ENCODE data around the gene SLC18A2. TPM values are rescaled to one million over a fixed set of nuclear protein-coding genes. Genes with fewer than 3 reads are reported as not detected.
"Not testable (repeated sequence)": the region's sequence is repeated elsewhere in the genome, so short reads cannot be mapped to it uniquely, and the experiment has no call there.

SLC18A2 gene
- total RNA-seq (2014; rRNA removed; shearing (Covaris generic)), result 0.02 TPM in 1 of 2 replicates, not detected in the other

GRCh38 chr10:117240621-117241529 is at the start of gene SLC18A2:
SLC18A2 (plus strand) TSS chr10:117241114; CDS start chr10:117241694, 580 bp downstream.
- DNase-seq (ENCODE audit: low spot score), result no peak

DNA sequence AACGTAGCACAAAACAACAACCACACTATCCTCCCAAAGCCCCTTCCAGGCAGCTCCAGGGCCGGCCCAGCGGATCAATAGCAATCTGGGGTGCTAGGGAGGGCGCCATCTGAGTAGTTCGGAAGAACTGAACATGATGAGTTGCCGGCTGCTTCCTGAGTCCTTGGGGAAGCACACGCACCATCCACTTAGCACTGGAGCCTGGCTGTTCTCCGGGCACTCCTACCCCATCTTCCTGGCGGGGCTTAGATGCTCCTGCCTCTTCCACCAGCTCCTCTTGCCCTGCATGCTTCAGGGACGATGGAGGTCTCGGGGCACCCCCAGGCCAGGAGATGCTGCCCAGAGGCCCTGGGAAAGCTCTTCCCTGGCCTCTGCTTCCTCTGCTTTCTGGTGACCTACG is 43.7 kb upstream of the SLC18A2 start, which contains the start of gene KCNK18:
Gene KCNK18 (plus strand): TSS at position 301 of the 400 bp plus-strand sequence. CDS start 0 bp downstream, at position 301.
- no peak for DNase-seq (ENCODE audit: low spot score)

DNA sequence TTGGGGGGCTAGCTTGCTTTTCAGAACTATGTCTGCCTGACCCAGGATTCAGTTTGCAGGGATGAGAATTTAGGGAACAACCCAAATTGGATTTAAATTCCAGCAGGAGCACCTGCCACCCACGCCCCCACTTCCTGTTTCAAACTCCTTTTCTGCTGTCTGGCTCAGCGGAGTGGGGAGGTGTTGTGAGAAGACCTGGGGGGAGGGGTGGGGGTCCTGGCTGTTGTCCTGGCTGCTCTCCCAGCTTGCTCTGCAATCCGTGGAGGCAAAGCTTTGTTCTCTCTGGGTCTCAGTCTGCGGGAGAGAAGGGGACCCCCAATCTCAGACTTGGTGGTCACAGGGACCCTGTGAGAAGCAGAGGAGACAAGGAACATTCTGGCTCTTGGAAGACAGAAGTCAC is 42.8 kb upstream of the SLC18A2 start:
- DNase-seq (ENCODE audit: low spot score), result no peak

GRCh38 chr10:117201826-117202225 is 39.1 kb upstream of the SLC18A2 start:
- DNase-seq (ENCODE audit: low spot score), result no peak

- no peak for DNase-seq (ENCODE audit: low spot score)
These were observed 36.6 kb upstream of the SLC18A2 start for GRCh38 chr10:117204316-117204715.

DNA sequence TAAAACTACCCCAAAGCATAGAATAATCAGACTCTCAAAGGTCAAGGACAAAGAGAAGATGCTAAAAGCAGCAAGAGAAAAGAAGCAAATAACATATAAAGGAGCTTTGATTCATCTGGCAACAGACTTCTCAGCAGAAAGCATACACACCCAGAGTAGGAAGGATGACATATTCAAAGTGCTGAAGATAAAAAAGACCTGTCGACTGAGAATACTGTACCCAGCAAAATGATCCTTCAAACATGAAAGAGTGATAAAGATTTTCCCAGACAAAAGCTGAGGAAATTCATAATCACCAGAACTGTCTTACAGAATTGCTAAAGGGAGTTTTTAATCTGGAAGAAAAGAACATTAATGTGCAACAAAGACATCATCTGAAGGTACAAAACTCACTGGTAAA is 28.7 kb upstream of the SLC18A2 start:
- DNase-seq (ENCODE audit: low spot score), result no peak

- no peak for DNase-seq (ENCODE audit: low spot score)
These were observed 26.5 kb upstream of the SLC18A2 start for GRCh38 chr10:117214401-117214800.

GRCh38 chr10:117215079-117215478 is 25.8 kb upstream of the SLC18A2 start:
- DNase-seq (ENCODE audit: low spot score), result no peak

- no peak for DNase-seq (ENCODE audit: low spot score)
These were observed 24.9 kb upstream of the SLC18A2 start for GRCh38 chr10:117216028-117216427.

GRCh38 chr10:117216611-117217195 is 24.2 kb upstream of the SLC18A2 start:
- DNase-seq (ENCODE audit: low spot score), result peak; percentile 46

GRCh38 chr10:117217196-117217761 is 23.6 kb upstream of the SLC18A2 start:
- DNase-seq (ENCODE audit: low spot score), result no peak

DNA sequence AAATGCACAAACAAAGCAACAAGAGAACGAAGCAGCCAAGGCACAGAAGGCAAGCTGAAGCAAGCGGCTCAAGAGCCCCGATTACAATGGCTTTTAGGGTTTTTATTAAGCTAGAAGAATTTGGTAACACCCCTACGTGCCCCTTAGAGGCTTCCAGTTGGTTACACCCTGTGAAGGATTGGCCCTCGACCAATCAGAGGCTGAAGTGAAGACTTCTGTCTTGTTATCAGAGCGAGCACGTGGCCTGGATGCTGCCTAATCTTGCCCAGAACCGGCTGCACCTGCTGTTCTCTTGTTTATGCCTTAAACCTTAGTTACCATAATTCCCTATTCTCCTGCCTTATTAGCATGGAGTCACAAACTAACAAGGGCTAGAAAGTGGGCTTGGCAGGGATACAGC is 22.3 kb upstream of the SLC18A2 start:
- no peak for DNase-seq (ENCODE audit: low spot score)

DNA sequence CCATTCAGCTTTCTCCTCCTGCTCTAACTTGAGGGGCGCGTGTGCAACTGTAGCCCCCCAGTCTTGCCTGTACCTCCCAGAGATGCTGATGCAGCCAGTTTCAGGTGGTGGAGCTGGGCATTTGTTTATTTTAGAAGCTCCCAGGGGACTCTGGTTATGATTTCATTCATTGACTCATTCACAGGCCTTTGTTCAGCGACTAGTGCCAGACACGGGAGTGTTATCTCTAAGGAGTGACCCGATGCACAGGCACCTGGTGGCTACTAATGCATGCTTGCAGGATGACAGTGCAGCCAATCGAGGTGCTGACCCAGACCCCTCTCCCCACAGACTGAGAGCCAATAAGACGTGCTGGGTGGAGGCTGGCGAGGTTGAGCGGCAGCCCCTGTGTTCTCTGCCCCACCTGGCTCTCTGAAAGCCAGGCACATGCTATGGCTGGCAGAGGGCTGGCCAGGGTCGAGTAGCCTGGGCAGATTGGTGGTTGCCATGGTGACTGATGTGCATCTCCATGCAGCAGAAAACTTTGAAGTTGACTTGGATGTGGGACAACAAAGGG is 19.7 kb upstream of the SLC18A2 start:
- DNase-seq (ENCODE audit: low spot score), result peak; percentile 63

- DNase-seq (ENCODE audit: low spot score), result no peak
These were observed 18.4 kb upstream of the SLC18A2 start for GRCh38 chr10:117222552-117222951.

DNA sequence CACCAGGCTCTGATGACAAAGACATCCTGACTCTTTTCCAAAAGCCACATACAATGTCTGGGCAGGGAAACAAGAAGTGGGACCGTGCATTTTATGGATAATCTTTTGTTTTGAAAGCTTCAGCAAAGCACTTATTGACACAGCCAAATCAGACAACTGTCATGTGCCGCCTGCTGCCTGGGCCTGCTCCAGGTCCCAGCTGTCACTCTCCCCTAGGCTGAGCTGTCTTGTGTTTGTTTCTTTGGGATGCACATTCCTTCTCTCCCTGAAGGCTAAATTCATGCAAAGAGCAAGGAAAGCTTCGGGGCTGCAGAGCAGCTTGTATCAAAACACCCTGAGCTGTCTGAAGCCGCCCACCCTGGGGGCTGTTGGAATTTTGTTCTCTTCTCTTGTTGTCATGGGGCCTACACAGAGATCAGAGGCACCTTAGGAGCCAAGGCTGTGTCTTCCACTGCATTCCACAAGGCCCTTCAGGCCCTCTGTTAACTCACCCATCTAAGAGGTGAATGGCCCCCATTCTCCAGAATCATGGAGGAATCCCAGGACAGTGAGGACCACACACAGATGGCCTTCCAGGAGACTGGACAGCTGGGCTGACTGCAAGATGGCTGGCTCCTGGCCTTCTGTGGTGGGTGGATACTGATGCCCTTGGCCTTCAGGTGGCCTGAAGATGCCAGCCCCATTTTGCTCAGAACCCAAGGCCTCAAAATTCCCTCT is 17.8 kb upstream of the SLC18A2 start:
- no peak for DNase-seq (ENCODE audit: low spot score)

DNA sequence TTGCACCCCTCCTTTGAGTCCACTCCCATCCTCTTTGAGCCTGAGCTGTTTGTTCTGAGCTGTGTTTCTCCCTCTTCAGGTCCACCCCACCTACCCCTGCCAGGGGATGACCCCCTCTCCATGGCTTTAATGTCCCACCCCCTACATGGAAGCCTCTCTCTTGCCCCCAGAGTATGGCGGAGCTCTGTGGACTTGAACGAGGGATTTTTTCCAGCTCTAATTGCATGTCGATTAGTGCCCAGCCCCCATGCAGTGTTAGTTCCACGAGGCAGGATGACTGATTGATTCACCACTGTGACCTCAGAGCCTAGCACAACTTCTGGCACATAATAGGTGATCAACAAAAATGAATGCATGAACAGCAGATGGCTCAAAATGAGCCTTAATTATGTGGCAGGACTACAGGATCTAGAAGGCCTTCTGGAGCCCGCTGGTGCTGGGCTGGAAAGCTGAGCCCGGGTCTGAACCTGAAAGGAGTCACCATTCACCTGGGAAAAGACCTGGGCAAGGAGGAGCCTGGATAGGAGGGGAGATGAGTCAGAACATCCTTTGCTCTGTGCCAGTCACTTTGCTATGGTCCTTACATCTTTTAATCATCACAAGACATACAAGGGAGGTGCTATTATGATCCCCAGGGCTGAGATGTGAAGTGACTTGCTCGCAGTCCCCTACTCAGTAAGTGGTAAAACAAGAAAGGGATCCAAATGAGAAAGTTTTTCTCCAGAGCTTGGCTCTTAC is 17.1 kb upstream of the SLC18A2 start:
- no peak for DNase-seq (ENCODE audit: low spot score)

GRCh38 chr10:117224881-117225280 is 16.0 kb upstream of the SLC18A2 start:
- DNase-seq (ENCODE audit: low spot score), result no peak

DNA sequence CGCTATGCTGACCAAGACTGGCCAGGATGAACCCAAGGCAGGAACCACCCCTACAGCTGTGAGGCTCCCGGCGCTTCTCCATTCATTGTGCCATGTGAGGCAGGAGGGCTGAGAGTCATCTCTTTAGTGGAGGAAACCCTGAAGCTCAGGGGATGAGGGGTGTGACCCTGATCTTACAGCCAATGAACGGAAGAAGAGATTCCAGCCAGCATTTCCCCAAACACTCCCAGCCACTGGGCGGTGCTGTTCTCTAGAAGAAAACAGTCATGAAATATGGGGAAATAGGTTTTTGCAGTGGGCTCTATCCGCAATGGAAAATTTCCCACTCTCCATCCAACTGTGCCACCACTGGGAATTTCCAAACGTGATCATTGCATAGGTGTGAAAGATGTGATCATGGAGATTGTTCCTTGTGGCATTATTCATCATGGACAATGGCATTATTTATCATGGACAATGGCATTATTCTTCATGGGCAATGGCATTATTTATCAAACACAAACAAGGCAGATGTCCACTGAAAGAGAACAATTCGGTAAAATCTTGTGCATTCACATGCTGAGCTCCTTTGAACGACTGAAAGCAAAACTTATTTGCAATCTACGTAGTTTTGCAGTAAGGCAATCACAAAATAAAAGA is 14.0 kb upstream of the SLC18A2 start:
- peak; percentile 27 for DNase-seq (ENCODE audit: low spot score)

- DNase-seq (ENCODE audit: low spot score), result no peak
These were observed 12.7 kb upstream of the SLC18A2 start for GRCh38 chr10:117228210-117228609.

- not testable (repeated sequence) for DNase-seq (ENCODE audit: low spot score)
These were observed 10.8 kb upstream of the SLC18A2 start for GRCh38 chr10:117230107-117230506.
